Thymus (tissue), 11 donors: ENCODE data around the gene AMN. TPM values are rescaled to one million over a fixed set of nuclear protein-coding genes. Genes with fewer than 3 reads are reported as not detected.

Experiments used
- DNase-seq, 9 donors: peaks; one replicate each; pipeline ENCODE4 v3.0.0-alpha.2; 2013; ENCODE audit warnings: low spot score in 9 of 9, low read depth in 6 of 9, missing footprints in 1 of 9
- H3K27ac ChIP-seq, 2 donors: one replicate each; pipeline ENCODE4 v1.5.1; 2013; ENCODE audit warnings: control low read depth in 1 of 2, low read depth in 1 of 2, low read length in 1 of 2, mild to moderate bottlenecking in 1 of 2, moderate library complexity in 1 of 2
- H3K27me3 ChIP-seq, 2 donors: one replicate each; pipeline ENCODE4 v1.5.1; 2013; ENCODE audit warnings: low read length in 1 of 2; ENCODE audit not compliant: control insufficient read depth in 2 of 2, insufficient read depth in 1 of 2
- H3K36me3 ChIP-seq, 2 donors: one replicate each; pipeline ENCODE4 v1.5.1; 2013; ENCODE audit warnings: low read length in 1 of 2, mild to moderate bottlenecking in 1 of 2, moderate library complexity in 1 of 2; ENCODE audit not compliant: control insufficient read depth in 2 of 2, insufficient read depth in 2 of 2
- H3K4me1 ChIP-seq, 2 donors: one replicate each; pipeline ENCODE4 v1.5.1; 2013; ENCODE audit warnings: low read length in 2 of 2; ENCODE audit not compliant: control insufficient read depth in 2 of 2, insufficient read depth in 2 of 2
- H3K4me3 ChIP-seq, 2 donors: one replicate each; pipeline ENCODE4 v1.5.1; 2013; ENCODE audit warnings: low read length in 2 of 2, control low read depth in 1 of 2, mild to moderate bottlenecking in 1 of 2
- H3K9me3 ChIP-seq, 2 donors: one replicate each; pipeline ENCODE4 v1.5.1; 2013; ENCODE audit warnings: low read length in 1 of 2, mild to moderate bottlenecking in 1 of 2; ENCODE audit not compliant: control insufficient read depth in 2 of 2, insufficient read depth in 1 of 2
- WGBS: extraction: QIAGEN DNeasy Blood & Tissue Kit; methylation state at CpG from one replicate; pipeline ENCODE4 v1.1.7; 2013; 5-methylcytosine and 5-hydroxymethylcytosine counted together
- polyA plus RNA-seq: library from polyadenylated mRNA; stranded (reverse); fragments of 200-250 nt; gene quantifications from one replicate; pipeline ENCODE4 v1.2.3, GENCODE V29; 2013
- total RNA-seq: library from RNA; stranded (reverse); fragments of 120-200 nt; gene quantifications from one replicate; pipeline ENCODE4 v1.2.4, GENCODE V29; 2013
- donor health status: healthy.

Gene AMN
- total and polyA plus RNA-seq, 2 donors = 2.0 to 3.5 TPM

GRCh38 chr14:102902523-102903247 lies 19.8 kb upstream of the AMN start:
- peaks cover 18 to 23% of the 10 kb centered on the region in 2 donors for H3K36me3 ChIP-seq
- no peaks in the 10 kb centered on the region for H3K27me3 ChIP-seq
- no peak for DNase-seq
- H3K4me3 ChIP-seq = no peak overlapping the region
- 95% methylated on average over 12 of the region's 12 CpGs for WGBS
- H3K4me1 ChIP-seq = peaks cover 9 to 36% of the 10 kb centered on the region in 2 donors
- H3K9me3 ChIP-seq = peaks cover 0 to 2% of the 10 kb centered on the region in 2 donors
- H3K27ac ChIP-seq = no peak overlapping the region

- DNase-seq = no peak
Observed at GRCh38 chr14:102903248-102903888, 19.1 kb upstream of the AMN start.

GRCh38 chr14:102903889-102904512 lies 18.5 kb upstream of the AMN start:
- WGBS = 95% methylated on average over 7 of the region's 7 CpGs
- Histone ChIP-seq H3K27me3 (no peaks in the 10 kb centered on the region), H3K9me3 (peaks cover 0 to 2% of the 10 kb centered on the region in 2 donors), H3K36me3 (peaks cover 24 to 25% of the 10 kb centered on the region in 2 donors), H3K4me1 (peaks cover 9 to 34% of the 10 kb centered on the region in 2 donors), H3K27ac (no peak overlapping the region), H3K4me3 (no peak overlapping the region)
- no peak for DNase-seq

More at GRCh38 chr14:102903248-102903888, 19.1 kb upstream of the AMN start:
- Histone ChIP-seq H3K9me3 (peaks cover 0 to 2% of the 10 kb centered on the region in 2 donors), H3K4me1 (peaks cover 9 to 36% of the 10 kb centered on the region in 2 donors), H3K27me3 (no peaks in the 10 kb centered on the region), H3K4me3 (no peak overlapping the region), H3K36me3 (peaks cover 24 to 25% of the 10 kb centered on the region in 2 donors), H3K27ac (no peak overlapping the region)
- WGBS = 90% methylated on average over 29 of the region's 29 CpGs

GRCh38 chr14:102905116-102906108 lies 17.1 kb upstream of the AMN start:
- WGBS = 98% methylated on average over 38 of the region's 38 CpGs
- no peak for DNase-seq
- Histone ChIP-seq H3K4me3 (no peak overlapping the region), H3K27ac (no peak overlapping the region), H3K4me1 (peaks cover 9 to 31% of the 10 kb centered on the region in 2 donors), H3K36me3 (peaks cover 25 to 28% of the 10 kb centered on the region in 2 donors), H3K9me3 (peaks cover 0 to 2% of the 10 kb centered on the region in 2 donors), H3K27me3 (no peaks in the 10 kb centered on the region)

GRCh38 chr14:102906616-102907302 lies 15.7 kb upstream of the AMN start:
- Histone ChIP-seq H3K4me3 (no peak overlapping the region), H3K9me3 (peaks cover 0 to 2% of the 10 kb centered on the region in 2 donors), H3K36me3 (peaks cover 25 to 28% of the 10 kb centered on the region in 2 donors), H3K27ac (no peak overlapping the region), H3K4me1 (peaks cover 2 to 18% of the 10 kb centered on the region in 2 donors), H3K27me3 (no peaks in the 10 kb centered on the region)
- WGBS = 99% methylated on average over 30 of the region's 30 CpGs
- DNase-seq = no peak

GRCh38 chr14:102907303-102907844 lies 15.1 kb upstream of the AMN start:
- Histone ChIP-seq H3K9me3 (peaks cover 0 to 2% of the 10 kb centered on the region in 2 donors), H3K4me3 (no peak overlapping the region), H3K4me1 (peaks cover 0 to 11% of the 10 kb centered on the region in 2 donors), H3K36me3 (peaks cover 25 to 28% of the 10 kb centered on the region in 2 donors), H3K27ac (no peak overlapping the region), H3K27me3 (no peaks in the 10 kb centered on the region)
- WGBS = 97% methylated on average over 33 of the region's 33 CpGs
- no peak for DNase-seq

GRCh38 chr14:102907980-102908730 lies 14.3 kb upstream of the AMN start:
- Histone ChIP-seq H3K9me3 (peaks cover 0 to 2% of the 10 kb centered on the region in 2 donors), H3K36me3 (peaks cover 25 to 28% of the 10 kb centered on the region in 2 donors), H3K4me1 (peaks cover 0 to 4% of the 10 kb centered on the region in 2 donors), H3K4me3 (no peak overlapping the region), H3K27ac (no peak overlapping the region), H3K27me3 (no peaks in the 10 kb centered on the region)
- WGBS = 97% methylated on average over 23 of the region's 23 CpGs
- no peak for DNase-seq
